NCI-H1694 treated with DMSO at 0.1 percent for 48 hours (cell line): ENCODE results near the gene FUNDC2.

Experiments used
- DNase-seq: peaks from one replicate; lab custom pipeline; 2025; lab: John Stamatoyannopoulos, UW

FUNDC2 gene

DNA sequence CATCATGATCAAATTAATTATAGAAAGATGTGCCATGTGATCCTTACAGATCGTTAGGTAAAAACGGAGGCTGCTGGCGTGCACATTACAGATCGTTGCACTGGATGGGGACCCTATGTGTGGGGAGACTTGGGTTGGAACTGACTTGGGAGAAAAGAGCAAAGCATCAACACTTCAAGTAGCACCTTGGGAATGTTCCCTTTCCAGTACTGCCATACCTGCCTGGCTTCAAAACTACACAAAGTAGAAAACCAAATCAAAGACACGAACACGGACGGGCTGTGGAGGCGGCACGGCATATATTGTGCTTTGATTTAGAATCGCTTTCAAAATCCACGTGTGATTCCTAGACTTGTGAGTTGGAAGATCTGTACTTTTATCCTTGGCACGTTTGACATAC lies 43.4 kb downstream of the FUNDC2 start:
- no peak for DNase-seq

DNA sequence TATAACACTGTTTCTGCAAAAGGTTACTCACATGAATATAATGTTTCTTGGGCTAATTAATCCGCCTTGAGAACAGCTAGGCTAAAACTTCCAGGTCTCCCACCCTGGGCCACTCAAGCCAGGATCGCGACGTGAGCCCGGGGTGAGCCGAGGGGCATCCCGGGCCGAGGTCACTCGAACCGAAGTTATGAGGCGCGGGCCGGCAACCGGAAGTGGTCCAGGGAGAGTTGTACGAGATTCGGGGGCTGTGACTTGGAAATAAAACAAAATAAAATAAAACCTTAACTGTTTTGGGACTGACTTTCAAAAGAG lies 44.0 kb downstream of the FUNDC2 start:
- no peak for DNase-seq

GRCh38 chrX:155070975-155071693 lies 44.5 kb downstream of the FUNDC2 start, which contains the start of the genes BRCC3, CMC4 and MTCP1:
TSS of gene BRCC3 (plus strand) at chrX:155071508. CDS start at chrX:155071528, 20 bp downstream.
TSS of gene CMC4 (minus strand) at chrX:155071136. CDS start at chrX:155064023, 7,113 bp downstream.
TSS of gene MTCP1 (minus strand) at chrX:155071136. CDS start at chrX:155066010, 5,126 bp downstream.
- peak; percentile 67 for DNase-seq

DNA sequence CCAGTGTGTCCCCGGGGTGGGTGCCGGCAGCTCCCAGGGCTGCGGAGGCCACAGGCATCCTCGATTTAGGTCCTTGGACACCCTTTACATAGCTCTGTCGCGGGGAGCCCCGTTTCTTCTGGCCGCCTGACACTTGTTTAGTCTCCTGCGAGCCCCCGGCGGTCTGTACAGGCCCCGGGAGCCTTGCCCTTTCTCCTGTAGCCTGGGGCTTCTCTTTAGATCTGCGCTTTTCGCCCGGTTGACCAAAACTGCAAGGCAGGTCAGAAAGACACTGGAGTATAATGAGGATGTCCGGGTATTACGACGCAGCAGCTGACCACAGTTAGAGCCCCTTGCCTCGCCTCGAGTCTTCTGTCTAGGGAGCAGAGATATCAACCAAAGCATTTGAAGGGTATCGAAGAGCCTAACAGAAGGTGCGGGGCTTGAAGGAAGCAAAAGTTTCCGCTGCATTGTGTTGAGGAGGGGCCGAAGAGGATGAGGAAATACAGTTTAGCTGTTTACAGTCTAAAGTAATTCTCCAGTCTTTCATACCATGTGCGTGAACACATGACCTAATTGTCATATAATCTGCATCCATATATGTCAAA lies 45.1 kb downstream of the FUNDC2 start:
- no peak for DNase-seq

DNA sequence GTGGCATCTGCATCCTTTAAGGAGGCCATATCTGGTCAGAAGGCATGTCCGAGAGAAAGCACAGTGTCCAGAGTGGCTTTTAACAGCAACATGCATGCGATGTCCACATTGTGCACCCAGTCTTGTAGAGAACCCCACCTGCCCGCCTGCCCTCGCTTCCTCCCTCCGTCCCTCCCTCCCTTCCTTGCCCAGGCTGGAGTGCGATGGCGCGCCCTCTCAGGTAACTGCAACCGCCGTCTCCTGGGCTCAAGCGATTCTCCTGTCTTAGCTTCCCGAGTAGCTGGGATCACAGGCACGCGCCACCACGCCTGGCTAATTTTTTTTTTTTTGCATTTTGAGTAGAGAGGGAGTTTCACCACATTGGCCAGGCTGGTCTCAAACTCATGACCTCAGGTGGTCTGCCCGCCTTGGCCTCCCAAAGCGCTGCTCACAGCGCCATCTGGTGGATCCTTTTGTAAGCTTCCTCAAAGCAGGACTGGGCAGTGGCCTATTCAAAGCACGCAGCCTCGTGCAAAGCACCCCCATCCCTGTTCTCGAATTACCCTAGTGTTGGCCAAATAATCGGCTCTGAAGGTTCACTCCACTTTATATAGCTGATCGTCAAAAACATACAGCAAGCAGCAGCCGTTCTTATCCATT lies 59.7 kb downstream of the FUNDC2 start:
- no peak for DNase-seq

DNA sequence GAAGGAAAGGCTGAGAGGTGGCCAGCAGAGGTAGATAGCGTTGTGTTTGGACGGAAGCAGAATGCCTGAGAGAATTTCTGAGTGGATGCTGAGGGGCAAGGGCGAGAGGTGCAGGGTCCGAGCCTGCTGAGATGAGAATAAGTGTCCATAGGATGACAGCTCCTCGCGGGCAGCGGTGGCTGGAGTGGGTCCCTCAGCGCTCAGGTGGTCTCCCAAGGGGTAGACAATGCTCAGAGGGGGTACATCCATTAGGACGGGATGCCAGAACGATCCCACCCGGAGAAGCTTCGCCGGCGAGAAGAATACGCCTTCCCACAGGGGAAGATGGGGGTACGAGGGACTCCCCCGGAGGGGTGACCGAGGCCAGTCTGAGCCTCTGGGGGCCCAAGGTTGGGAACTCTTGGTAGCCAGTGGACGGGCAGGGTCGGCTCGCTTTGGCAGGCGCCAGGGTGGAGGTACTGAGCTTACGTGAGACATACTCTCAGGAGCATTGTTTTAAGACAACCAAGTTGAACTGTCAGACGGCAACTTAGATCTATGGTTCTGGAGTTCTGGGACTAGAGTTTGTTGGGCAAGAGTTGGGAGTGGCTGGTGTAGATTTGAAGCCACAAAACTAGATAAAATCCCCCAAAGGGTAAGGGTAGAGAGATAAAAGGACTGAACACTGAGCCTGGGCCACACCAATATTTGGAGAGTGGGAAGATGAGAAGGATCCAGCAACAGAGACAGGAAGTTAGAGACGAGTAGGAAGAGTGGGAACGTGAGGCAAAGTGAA lies 60.5 kb downstream of the FUNDC2 start:
- DNase-seq = no peak

DNA sequence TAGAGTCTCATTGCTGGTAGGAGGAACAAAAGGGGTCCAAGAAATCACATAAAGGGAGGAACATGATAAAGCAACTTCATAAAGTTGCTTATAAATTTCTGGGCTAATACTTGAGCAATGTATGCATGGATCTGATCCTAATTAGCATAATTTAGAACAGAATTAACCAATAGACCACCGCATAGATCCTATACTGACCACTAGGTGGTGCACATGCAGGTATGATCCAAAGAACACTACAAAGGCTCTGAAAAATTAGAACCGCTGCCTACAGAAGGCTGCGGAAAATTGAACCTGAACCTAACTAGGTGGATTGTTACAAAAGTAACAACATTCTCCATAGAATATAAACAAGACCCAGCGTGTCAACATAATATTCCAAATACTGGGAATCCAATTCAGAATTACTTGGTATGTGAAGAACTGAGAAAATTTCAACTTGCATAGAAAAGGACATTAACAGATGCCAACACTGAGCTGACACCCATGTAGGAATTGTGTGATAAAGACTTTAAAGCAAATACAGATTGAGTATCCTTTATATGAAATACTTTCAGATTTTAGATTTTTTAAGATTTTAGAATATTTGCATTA lies 67.9 kb downstream of the FUNDC2 start:
- peak; percentile 49 for DNase-seq

GRCh38 chrX:155105919-155106318 lies 79.3 kb downstream of the FUNDC2 start:
- no peak for DNase-seq

- no peak for DNase-seq
Measured at GRCh38 chrX:155108427-155108826, 81.8 kb downstream of the FUNDC2 start.
